NCI-H2029 (cell line): Measurements from ENCODE around the gene PKP3.
"Not testable (repeated sequence)": the region's sequence is repeated elsewhere in the genome, so short reads cannot be mapped to it uniquely, and the experiment has no call there.

ENCODE experiments used
- DNase-seq: peaks from one replicate; lab custom pipeline; 2025; lab: John Stamatoyannopoulos, UW

PKP3 gene

DNA sequence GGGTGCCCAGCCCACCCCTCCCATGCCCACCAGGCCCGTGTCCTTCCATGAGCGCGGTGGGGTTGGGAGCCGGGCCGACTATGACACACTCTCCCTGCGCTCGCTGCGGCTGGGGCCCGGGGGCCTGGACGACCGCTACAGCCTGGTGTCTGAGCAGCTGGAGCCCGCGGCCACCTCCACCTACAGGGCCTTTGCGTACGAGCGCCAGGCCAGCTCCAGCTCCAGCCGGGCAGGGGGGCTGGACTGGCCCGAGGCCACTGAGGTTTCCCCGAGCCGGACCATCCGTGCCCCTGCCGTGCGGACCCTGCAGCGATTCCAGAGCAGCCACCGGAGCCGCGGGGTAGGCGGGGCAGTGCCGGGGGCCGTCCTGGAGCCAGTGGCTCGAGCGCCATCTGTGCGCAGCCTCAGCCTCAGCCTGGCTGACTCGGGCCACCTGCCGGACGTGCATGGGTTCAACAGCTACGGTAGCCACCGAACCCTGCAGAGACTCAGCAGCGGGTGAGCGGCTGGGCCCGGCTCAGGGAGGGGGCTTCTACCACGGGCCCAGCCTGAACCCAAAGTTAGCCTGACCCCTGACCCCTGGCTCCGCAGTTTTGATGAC, 3.0 kb downstream of the PKP3 start:
- DNase-seq, result no peak

- DNase-seq, result no peak
These were observed 4.8 kb downstream of the PKP3 start for GRCh38 chr11:398826-399225.

DNA sequence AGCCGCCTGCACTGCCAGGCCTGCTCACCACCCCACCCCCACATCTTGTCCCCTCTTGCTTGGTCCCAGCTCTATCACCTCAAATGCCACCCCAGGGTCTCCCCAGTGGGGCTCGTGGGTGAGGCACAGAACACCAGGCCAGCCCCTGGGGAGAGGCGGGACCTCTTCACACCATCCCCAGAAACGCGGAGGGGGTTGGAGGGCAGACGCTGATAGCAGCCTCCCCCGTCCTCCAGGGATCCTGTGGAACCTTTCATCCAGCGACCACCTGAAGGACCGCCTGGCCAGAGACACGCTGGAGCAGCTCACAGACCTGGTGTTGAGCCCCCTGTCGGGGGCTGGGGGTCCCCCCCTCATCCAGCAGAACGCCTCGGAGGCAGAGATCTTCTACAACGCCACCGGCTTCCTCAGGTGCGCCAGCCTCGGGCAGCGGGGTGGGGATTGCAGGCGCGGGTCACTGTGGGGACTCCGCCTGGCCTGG, 5.8 kb downstream of the PKP3 start:
- DNase-seq, result no peak

DNA sequence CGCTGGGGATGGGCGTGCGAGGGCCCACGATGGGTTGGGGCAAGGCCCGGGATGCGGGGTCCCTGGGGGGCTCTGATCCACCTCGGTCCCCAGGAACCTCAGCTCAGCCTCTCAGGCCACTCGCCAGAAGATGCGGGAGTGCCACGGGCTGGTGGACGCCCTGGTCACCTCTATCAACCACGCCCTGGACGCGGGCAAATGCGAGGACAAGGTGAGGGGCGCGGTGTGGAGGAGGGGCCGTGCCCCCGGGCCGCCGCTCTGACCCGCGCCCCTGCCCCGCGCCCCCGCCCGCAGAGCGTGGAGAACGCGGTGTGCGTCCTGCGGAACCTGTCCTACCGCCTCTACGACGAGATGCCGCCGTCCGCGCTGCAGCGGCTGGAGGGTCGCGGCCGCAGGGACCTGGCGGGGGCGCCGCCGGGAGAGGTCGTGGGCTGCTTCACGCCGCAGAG, 6.3 kb downstream of the PKP3 start:
- DNase-seq, result no peak

DNA sequence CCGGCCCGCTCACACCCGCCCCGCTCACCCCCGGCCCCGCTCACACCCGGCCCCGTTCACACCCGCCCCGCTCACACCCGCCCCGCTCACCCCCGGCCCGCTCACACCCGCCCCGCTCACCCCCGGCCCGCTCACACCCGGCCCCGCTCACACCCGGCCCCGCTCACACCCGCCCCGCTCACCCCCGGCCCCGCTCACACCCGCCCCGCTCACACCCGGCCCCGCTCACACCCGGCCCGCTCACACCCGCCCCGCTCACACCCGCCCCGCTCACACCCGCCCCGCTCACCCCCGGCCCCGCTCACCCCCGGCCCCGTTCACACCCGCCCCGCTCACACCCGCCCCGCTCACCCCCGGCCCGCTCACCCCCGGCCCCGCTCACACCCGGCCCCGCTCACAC, 7.2 kb downstream of the PKP3 start:
- DNase-seq, result not testable (repeated sequence)

- no peak for DNase-seq
These were observed 9.2 kb downstream of the PKP3 start for GRCh38 chr11:403021-403760.

- DNase-seq, result no peak
These were observed 9.9 kb downstream of the PKP3 start for GRCh38 chr11:403761-404431.

DNA sequence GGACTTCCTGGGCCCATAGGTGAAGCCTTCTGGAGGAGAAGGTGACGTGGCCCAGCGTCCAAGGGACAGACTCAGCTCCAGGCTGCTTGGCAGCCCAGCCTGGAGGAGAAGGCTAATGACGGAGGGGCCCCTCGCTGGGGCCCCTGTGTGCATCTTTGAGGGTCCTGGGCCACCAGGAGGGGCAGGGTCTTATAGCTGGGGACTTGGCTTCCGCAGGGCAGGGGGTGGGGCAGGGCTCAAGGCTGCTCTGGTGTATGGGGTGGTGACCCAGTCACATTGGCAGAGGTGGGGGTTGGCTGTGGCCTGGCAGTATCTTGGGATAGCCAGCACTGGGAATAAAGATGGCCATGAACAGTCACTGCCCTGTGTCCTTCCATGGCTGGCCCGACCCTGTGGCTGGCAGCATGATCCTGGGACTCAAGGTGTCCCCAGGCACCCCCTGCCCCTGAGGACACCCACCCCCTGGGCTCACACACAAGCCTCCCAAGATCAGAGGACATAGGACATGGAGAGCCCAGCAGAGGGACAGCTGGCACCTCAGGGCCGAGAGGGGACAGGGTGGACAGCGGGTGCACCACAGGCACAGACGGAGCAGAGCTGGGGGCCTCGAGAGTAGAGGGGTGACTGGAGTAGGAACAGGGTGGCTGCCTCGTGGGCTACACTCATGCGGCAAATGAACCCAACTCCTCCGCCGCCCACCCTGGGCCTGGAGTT, 10.7 kb downstream of the PKP3 start:
- DNase-seq, result no peak

DNA sequence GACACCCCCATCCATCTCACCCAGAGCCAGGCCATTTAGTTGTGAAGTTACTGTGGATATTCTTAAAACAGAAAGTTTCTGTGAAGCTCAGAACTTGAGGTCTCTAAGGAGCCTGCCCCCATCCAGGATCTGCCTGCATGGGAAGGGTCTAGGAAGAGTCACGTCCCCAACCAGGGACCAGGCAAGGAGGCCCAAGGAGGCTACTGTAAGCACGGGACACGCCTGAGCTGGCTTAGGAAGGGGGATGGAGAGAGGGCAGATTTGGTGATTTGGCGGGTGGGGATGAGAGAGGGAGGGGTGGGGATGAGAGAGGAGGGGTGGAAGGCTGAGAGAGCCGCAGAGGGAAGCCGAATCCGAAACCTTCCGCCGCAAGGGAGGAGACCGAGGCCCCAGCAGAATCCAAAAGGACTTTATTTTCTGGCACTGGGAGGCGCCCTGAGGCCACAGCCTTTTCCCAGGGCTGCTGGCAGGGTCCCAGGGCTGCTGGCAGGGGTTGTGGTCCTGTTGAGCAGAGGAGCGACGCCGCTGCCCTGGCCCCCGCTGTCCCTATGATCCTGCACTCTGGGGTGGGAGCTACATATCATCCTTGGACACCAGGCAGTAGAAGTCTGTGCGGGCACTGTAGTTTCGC, 11.4 kb downstream of the PKP3 start:
- no peak for DNase-seq

GRCh38 chr11:405954-406795, 12.2 kb downstream of the PKP3 start:
- DNase-seq, result no peak

DNA sequence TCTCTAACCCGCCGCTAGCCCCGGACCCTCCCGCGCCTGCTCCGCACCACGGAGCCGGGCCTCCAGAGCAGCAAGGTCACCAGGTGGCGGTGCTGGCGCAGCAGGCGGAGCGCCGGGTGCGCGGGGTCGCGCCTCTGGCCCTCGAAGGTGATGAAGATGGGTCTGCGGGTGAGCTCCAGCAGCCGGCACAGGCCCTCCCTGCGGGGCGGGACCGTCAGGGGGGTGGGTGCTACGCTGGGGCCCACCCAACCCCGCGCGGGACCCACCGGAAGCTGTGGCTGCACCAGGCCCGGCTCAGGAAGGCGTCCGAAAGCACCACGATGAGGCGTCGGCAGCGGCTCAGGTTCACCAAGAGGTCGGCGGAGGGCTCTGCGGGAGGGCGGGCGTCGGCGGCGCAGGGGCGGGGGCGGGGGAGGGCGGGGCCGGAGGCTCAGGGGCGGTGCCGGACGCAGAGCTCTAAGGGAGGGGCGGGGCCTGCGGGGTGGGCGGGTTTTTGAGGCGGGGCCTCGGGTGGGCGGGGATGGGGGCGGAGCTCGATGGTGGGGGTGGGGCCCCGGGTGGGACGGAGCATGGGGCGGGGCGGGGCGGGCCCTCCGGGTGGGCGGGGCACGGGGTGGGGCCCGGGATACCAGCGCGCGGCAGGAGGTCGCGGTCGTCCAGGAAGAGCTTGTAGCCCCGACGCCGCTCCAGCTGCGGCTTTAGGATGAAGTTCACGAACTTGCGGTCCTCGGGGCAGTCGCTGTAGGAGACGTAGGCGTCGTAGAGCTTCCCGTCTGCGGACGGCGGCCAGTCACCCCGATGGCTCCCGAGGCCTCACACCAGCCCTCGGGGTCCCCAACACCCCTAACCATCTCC, 13.0 kb downstream of the PKP3 start:
- DNase-seq, result peak; percentile 67

DNA sequence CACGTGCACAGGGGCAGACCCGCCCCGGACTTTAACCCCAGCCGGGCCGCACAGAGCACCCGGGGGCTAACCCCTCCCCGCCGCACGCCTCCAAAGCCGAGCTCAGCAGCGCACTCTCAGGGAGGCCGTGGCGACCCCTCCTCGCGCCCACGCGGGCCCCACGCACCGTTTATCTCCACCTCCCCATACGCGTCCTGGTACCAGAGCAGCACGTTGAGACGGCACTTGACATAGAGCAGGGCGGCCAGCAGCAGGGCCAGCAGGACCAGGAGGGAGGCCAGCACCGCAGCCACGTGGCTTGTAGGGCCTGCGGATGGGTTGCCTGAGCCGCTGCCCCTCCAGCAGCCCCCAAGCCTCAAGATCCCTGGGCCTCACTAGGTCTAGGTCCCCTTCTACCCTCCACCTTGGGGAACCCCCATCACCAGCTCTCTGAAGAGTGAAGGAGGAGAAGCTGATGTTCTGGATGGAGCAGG, 13.7 kb downstream of the PKP3 start:
- DNase-seq, result no peak

GRCh38 chr11:408154-409007, 14.4 kb downstream of the PKP3 start:
- no peak for DNase-seq

DNA sequence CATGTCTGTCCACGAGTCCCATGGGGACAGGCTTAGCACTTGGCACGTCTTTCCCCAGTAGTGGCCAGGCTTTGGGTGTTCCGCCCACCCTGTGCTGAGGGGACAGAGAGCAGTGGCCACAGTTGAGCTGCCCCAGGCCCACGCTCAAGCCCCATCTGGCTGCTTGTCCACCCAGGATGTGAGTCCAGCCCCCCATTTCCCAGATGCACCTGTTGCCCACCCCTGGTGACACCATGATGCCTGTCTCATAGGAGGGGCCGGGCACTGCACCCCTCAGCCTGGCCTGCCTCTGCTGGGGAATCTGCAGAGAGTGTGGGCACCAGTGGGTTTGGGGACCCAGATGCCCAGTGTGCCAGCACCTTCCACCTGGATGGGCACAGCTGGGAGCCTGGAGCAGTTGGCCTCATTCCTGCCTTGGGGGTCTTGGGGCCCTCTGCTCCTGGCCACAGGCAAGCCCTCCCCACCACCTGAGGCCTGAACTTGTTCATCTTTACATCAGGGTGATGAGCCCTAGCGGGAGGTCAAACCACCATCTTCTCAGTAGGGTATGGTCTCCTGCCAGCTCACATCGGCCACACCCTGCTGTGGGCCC, 15.1 kb downstream of the PKP3 start:
- DNase-seq, result no peak

DNA sequence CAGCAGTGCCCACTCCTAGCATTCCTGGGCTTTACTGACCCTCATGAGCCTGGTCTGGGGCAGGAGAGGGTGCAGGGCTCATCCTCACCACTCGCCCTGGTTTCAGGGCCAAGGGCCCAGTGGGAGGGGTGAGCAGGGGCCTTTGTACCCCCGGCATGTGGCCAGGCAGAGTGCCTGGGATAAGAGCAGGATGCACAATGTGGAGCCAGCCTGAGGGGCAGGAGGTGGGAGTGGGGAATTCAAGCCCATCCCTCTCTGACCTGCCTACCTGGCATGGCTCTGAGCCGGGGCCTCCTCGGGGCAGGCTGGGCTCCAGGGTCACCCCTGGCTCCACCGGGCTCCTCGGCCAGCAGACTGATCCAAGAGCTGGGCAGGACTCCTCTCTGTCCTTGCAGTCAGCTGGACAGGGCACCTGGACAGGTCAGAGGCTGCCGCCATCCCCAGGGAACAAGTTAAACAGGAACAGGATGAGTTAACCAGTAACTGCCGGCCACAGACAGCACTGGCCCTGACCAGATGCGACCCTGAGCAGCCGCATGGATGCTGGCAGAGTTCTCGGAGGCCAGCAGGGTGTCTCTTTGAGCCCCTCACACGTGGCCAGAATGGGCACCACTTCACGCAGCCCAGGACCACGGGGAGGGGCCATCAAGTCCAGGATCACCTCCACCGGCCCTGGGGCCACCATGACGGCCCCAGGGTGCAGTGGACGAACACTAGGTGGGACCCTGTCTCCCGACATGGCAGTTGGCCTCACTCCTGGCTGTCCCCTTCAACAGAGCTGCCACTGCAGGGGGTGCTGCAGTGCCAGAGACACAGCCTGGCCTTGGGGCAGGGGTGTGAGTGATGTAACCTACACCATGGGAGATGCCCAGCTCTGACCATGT, 15.8 kb downstream of the PKP3 start:
- DNase-seq, result no peak

GRCh38 chr11:410711-411110, 16.7 kb downstream of the PKP3 start:
- DNase-seq, result not testable (repeated sequence)

- not testable (repeated sequence) for DNase-seq
These were observed 17.5 kb downstream of the PKP3 start for GRCh38 chr11:411520-411919.
